Measurements from ENCODE around the gene EIF3C.
"Not testable (repeated sequence)": the region's sequence is repeated elsewhere in the genome, so short reads cannot be mapped to it uniquely, and the experiment has no call there.

EIF3C gene, protein sequence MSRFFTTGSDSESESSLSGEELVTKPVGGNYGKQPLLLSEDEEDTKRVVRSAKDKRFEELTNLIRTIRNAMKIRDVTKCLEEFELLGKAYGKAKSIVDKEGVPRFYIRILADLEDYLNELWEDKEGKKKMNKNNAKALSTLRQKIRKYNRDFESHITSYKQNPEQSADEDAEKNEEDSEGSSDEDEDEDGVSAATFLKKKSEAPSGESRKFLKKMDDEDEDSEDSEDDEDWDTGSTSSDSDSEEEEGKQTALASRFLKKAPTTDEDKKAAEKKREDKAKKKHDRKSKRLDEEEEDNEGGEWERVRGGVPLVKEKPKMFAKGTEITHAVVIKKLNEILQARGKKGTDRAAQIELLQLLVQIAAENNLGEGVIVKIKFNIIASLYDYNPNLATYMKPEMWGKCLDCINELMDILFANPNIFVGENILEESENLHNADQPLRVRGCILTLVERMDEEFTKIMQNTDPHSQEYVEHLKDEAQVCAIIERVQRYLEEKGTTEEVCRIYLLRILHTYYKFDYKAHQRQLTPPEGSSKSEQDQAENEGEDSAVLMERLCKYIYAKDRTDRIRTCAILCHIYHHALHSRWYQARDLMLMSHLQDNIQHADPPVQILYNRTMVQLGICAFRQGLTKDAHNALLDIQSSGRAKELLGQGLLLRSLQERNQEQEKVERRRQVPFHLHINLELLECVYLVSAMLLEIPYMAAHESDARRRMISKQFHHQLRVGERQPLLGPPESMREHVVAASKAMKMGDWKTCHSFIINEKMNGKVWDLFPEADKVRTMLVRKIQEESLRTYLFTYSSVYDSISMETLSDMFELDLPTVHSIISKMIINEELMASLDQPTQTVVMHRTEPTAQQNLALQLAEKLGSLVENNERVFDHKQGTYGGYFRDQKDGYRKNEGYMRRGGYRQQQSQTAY

DNA sequence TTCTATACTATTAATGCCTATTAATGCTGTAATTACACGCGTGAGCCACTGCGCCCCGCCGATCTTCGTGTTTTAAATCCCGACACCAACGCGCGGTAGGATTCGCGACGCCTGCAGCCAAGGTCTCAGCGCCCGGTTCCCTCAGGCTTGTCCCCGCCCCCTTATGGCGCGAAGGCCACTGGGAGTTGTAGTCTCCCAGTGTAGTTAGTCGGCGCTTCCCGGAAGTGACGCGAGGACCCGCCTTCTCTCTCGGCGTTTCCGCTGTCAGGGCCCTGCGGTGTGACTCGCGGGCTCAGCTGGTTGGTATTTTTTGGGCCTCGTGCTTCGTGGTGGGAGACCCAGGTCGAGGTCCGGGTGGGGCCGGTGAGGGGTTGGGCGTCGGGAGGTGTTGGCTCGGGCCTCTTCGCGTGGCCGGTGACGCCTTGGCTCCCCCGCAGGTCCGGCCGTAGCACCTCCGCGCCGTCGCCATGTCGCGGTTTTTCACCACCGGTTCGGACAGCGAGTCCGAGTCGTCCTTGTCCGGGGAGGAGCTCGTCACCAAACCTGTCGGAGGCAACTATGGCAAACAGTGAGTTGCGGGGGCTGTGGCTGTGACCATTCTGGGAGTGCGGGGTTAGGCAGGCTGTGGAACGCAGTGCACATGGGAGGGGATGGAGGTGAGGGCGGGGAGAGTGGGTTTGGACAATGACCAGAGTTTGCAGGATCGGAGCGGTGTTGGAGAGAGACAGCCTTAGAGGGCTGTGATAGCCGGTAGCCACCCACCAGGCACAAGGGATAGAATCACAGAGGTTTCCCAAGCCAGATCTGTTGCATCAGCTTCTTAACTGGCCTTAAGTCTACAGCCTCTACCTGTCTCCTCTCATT, at the start of gene EIF3C:
EIF3C (plus strand) TSS at position 245 of the 864 bp plus-strand sequence; CDS start at position 468, 223 bp downstream.
- not testable (repeated sequence) for DNase-seq

DNA sequence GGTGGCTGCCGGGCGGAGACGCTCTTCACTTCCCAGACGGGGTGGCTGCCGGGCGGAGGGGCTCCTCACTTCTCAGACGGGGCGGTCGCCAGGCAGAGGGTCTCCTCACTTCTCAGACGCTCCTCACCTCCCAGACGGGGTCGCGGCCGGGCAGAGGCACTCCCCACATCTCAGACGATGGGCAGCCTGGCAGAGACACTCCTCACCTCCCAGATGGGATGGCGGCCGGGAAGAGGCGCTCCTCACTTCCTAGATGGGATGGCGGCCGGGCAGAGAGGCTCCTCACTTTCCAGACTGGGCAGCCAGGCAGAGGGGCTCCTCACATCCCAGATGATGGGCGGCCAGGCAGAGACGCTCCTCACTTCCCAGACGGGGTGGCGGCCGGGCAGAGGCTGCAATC, 45.0 kb upstream of the EIF3C start:
- DNase-seq = not testable (repeated sequence)

DNA sequence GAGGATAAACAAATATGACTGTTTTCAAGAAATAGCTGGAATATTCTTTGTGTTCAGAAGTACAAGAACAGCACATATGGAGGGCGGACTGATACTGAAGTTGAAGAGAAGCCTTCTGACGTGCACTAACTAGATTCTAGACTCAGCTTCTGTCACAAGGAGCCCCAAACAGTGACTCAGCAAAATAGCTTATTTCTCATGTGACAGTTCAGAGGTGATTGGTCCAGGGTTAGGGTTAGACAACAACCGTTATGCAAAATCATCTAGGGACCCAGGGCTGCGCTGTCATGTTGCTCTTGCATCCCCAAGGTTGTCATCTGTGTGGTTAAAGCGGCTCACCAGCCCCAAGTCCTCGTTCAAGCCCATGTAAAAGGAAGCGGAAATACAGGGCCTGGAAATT, 43.8 kb upstream of the EIF3C start:
- not testable (repeated sequence) for DNase-seq

DNA sequence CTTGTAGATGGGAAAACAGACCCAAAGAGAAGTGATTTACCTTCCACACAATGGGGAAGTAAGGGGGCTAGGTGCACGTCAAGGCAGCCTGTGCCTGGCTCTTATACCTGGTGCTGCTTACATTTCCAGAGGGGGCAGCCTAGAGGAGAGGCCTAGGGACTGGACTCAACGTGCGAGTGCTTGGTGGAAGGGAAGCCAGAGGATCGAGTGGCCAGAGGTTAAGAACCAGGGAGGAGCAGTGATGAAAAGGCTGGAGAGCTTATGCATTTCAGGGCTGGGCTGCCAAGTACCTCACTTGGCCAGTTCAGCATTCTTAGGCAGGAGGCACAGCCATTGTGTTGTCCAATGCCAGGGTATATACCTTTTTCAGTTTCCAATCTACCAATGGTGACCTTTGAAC, 43.1 kb upstream of the EIF3C start:
- DNase-seq = not testable (repeated sequence)

DNA sequence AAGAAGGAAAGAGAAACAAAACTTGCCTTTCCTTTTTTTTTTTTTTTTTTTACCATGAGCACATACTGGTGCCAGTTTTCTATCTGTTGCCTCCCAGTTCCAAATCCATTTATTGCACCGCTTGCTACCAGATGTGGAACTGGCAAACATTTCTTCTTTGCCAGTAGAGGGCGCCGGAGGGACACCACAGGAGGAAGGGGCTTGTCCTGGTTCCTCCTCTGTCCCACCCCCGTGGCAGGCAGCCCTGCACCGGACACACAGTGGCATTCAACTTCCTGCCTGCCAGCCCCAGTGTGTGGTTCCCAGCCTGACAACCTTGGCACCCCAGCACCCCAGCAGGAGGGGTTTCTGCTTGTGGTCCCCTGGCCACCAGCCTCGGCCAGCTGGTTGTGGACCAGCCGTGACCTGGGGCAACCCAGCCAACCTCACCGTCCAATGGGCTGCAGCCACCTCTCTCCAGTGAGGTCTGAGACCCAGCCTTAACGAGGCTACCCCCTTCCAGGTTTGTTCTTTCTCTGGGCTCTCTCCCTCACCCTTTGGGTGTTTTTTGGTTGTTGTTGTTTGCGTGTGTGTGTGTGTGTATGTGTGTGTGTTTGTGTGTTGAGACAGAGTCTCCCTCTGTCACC, 22.8 kb upstream of the EIF3C start:
- not testable (repeated sequence) for DNase-seq

DNA sequence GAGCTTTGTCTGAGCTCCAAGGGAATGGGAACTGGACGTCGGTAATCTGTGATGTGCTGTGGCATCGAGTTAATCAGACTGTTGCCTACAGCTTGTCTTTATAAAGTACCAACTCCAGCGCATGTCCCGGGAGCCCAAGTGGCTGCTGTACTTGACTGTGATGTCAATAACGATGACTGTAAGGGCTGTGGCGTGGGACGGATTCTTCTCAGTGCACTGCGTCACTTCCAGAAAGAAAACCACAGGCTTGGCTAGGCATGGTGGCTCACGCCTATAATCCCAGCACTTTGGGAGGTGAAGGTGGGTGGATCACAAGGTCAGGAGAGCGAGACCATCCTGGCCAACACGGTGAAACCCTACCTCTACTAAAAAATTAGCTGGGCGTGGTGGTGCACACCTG, 21.8 kb upstream of the EIF3C start:
- DNase-seq = not testable (repeated sequence)

DNA sequence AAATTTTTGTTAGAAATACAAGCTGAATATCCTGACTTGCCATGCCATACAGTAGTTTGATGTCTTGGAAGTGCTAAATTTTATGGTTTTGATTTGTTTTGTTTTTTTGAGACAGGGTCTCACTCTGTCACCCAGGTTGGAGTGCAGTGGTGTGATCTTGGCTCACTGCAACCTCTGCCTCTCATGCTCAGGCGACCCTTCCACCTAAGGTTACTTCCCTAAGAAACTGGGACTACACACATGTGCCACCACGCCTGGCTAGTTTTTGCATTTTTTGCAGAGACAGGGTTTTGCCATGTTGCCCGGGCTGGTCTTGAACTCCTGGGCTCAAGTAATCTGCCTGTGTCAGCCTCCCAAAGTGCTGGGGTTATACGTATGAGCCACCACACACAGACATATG, 19.5 kb upstream of the EIF3C start:
- DNase-seq = not testable (repeated sequence)

DNA sequence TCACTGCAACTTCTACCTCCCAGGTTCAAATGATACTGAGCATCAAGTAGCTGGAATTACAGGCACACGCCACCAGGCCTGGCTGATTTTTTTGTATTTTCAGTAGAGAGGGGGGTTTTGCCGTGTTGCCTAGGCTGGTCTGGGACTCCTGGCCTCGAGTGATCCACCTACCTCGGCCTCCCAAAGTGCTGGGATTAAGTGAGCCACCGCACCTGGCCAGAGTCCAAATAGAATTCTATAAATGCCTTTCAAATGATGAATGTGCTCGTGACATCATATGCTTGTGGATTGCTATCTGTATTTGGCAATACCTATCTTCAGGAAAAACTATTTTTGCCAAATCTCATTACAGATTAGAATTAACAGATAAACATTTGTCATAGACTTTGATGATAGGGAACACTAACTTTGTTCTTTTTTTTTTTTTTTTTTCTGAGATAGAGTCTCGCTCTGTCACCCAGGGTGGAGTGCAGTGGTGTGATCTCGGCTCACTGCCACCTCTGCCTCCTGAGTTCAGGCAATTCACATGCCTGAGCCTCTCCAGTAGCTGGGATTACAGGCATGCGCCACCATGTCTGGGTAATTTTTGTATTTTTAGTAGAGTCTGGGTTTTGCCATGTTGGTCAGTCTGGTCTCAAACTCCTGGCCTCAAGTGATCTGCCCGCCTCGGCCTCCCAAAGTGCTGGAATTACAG, 17.9 kb upstream of the EIF3C start:
- not testable (repeated sequence) for DNase-seq

DNA sequence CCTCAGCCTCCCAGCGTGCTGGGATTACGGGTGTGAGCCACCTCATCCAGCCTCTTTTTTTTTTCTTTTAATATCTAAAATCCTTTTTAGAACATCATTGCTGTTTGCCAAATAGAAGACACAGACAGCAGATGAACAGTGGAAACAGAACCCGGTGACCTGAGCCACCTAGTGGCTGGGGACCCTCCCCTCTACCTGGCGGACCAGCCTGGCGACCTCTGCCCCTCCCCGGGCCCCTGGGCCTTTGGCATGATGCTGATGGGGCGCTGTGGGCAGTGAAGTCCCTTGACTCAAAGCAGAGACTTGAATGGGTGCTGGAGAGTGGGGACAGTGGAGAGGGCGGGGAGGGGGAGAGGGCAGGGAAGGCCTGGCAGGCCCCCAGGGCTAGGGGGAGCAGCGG, 11.5 kb upstream of the EIF3C start:
- DNase-seq = not testable (repeated sequence)

DNA sequence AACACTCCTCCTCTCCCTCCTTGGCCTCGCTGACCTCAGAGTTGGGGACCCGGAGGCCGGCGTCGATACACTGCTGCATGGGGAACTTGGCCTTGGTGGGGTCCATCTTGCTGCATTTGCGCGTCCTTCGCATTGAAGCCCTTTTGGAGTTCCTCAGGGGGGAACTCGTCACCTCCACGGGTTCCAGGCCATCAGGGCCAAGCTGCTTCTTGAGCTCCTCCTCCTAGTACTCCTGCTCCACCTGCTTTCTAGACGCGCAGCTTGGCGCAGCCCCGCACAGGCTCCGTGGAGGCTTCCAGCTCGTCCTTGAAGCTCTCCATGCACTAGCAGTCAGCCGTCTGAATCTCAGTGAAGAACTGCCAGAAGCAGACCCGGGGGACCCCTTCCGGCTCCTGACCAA, 10.9 kb upstream of the EIF3C start:
- DNase-seq = not testable (repeated sequence)

DNA sequence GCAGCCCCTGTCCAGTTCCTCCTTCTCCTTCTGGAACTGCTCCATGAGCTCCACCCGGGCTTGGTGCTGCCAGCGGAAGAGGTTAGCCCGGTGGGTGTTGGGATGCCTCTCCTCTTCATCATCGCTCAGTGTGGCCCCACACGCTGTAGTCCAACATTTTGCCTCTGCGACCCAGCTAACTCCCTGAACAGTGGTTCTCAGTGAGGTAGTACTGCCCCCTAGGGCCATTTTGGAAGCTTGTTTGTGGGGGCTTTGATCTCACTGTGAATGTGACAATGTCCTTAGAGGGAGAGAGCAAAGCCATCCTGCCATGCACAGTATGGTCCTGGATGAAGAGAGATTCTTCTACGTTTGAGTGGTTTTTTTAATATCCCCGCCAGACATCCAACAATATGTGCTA, 9.9 kb upstream of the EIF3C start:
- not testable (repeated sequence) for DNase-seq

DNA sequence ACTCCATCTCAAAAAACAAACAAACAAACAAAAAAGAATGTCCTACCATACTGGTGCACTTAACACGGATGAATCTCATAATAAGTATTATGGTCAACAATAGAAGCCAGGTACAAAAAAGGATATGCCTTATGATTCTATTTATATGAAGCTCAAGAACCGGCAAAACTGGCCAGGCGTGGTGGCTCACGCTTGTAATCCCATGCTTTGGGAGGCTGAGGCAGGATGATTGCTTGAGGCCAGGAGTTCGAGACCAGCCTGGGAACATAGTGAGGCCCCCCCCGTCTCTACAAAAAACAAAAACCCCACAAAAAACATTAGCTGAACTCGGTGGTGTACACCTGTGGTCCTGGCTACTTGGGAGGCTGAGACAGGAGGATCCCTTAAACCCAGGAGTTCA, 7.0 kb upstream of the EIF3C start:
- not testable (repeated sequence) for DNase-seq

DNA sequence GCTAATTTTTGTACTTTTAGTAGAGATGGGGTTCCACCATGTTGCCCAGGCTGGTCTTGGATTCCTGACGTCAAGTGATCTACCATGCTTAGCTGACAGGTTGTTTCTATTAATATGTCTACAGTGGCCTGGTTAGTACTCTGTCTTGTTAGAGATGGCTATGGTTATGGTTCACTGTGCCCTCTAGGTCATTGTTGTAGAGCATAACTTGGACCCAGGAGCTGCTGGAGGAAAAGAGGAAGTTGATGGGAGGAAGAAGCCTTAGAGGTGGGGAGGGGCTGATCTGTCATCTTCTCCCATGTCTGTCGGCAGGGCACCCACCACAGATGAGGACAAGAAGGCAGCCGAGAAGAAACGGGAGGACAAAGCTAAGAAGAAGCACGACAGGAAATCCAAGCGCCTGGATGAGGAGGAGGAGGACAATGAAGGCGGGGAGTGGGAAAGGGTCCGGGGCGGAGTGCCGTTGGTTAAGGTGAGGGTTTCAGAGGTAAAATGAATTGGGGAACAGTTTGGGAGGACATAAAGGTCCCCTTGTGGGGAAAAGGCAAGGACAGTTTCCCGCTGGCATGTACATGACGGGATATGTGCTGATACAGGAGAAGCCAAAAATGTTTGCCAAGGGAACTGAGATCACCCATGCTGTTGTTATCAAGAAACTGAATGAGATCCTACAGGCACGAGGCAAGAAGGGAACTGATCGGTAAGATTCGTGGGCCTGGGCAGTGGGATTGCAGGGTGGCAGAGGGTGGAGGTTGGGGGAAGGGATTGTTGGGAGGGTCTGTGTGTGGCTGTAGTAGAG, 11.8 kb downstream of the EIF3C start:
- DNase-seq = not testable (repeated sequence)

DNA sequence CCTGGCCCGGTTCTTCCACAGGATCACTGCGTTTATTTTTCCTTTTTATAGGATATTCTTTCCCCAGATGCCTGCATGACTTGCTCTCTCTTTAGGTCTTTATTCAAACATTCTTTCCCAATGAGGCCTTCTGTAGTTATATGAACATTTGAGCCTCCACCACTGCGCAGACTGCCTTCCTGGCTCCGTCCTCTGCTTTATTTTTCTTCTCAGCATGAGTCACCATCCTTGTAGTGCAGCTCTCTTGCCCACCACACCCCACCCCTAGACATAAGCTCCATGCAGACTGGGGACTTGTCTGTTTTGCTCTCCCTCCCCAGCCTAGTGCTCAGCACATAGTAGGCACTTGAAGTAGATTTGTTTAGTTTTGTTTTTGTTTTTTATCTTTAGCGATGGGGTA, 20.0 kb downstream of the EIF3C start:
- DNase-seq = not testable (repeated sequence)

DNA sequence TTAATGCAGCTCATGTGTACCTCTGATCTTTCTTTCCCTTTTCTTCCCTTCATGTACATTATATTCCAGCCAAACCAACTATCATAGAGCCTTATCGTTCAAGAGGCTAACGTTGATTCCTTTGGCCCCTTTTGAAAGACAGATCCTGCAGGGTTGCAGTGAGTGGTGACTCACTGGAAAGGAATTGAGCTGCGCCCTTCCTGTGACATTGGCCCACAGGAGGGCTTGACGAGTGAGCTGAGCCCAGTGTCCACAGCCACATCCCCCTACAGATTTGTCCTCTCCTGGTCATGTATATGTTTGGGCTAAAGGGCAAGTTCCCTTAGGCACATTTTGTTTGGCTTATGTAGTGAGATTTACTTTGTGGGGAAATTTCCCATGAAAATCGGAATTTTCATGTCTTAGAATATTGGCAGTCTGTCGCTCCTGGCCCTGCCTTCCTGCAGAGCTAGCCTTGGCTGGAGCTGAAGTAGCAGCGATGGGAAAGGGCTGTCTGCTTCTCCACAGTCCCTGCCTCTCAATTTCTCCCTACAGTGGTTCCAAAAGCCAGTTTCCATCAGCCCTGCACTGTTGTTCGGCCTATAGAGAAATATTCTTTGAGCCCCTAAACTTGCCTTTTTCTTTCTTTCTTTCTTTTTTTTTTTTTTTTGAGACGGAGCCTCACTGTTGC, 21.3 kb downstream of the EIF3C start:
- not testable (repeated sequence) for DNase-seq

DNA sequence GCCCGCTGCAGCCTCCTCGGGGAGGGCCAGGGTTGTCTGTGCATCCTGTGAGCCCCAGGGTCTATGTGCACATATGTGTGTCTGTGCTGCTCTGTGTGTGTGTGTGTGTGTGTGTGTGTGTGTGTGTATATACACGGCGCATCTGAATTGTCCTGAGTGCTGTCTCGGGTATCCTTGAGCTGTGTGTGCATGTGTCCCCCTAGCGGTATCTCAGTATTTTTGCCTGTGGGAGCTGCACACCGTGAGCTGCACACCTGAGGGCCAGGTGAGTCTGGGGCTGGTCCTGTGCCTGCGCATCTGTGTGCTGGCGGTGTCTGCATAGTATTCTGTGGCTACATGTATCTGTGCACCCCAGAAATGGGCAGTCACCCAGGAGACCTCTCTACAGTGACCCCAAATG, 28.5 kb downstream of the EIF3C start:
- not testable (repeated sequence) for DNase-seq

DNA sequence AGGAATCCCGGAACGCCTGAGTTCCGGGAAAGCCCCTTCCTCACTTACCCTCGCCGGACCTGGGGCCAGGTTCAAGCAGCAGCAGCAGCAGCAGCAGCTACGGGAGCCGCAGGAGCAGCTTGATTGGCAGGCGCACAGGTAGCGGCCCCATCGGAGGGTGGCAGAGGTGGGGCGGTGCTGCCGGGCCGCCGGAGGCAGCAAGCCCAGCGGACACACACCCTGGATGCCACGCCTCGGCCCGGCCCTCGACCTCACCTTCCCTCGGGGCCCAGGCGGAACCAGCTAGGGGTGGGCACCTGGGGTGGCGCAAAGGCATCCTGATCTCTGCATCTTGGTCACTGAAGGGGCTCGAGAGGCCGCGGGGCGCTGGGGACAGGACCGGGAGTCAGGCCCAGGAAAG, 29.4 kb downstream of the EIF3C start:
- not testable (repeated sequence) for DNase-seq

DNA sequence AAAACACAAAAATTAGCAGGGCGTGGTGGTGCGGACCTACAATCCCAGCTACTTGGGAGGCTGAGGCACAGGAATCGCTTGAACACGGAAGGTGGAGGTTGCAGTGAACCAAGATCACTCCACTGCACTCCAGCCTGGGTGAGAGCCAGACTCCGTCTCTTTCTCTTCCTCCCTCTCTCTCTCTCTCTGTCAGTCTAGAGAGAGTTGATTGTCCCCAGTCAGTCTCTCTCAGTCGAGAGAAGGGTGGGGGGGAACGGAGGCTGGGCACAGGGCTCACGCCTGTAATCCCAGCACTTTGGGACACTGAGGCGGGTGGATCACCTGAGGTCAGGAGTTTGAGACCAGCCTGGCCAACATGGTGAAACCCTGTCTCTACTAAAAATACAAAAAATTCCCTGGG, 30.0 kb downstream of the EIF3C start:
- not testable (repeated sequence) for DNase-seq

DNA sequence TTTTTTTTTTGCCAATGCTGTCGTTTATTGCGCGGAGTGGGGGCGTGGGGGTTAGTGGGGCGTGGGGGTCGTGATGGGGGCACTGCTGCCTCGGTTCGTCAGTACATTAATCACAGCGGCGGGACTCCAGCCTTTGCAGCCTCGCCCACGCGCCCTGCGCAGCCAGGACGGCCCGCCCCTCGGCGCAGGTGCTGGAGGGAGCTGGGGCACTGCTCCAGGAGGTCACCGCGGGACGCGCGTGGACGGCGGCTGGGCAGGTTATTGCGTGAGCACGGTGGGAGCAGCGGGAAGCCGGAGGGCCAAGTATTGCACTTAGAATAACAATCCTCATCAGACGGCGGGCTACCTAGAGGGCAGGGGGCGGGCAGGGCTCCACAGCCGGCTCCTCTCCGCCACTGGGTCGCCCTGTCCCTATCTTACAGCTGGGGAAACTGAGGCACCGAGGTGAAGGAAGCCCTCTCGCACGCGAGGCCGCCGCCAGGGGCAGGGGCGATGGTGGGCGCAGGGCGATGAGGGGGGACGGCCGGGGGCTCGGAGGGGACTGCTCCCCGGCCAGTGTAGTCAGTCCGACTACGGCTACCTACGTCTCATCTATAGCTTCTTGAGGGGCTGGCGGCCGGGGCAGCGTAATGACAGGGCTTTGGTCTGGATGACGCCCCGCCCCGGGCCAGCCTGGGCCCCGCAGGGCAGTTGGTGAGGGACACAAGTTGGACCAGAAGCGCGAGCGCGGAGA, 35.5 kb downstream of the EIF3C start:
- DNase-seq = not testable (repeated sequence)
